Naive thymus-derived CD4-positive, alpha-beta T cell (primary cell): ENCODE data around the gene EPB41L4A. TPM values are rescaled to one million over a fixed set of nuclear protein-coding genes. Genes with fewer than 3 reads are reported as not detected.

Experiments used
- ATAC-seq: fragments of 150-1000 bp; cut with Tn5 transposase; 2 replicates; pipeline ENCODE4 v1.10.0; 2021; ENCODE audit warnings: mild to moderate bottlenecking, moderate library complexity
- CTCF ChIA-PET: fragments of 350-600 bp; sonication (Branson Sonifier 250); formaldehyde crosslinking; loops from one replicate; lab custom pipeline; 2021; ENCODE audit warnings: antibody characterized with exemption; lab: Charles Lee
- POLR2A ChIA-PET: fragments of 350-600 bp; sonication (Branson Sonifier 250); formaldehyde crosslinking; loops from one replicate; lab custom pipeline; 2021; ENCODE audit warnings: antibody characterized with exemption, inconsistent platforms; lab: Charles Lee
- DNase-seq, 9 donors: peaks; one replicate each; pipeline versions ENCODE4 v3.0.0 to v3.0.0-alpha.2; 2020 to 2022; ENCODE audit warnings: mixed read lengths in 1 of 9
- H3K27ac ChIP-seq: one replicate; pipeline ENCODE4 v1.7.0; 2013; ENCODE audit warnings: mild to moderate bottlenecking, low read depth, low read length, moderate library complexity
- H3K27me3 ChIP-seq, 2 donors: one replicate each; pipeline ENCODE4 v1.7.0; 2013; ENCODE audit warnings: low read length in 2 of 2, mild to moderate bottlenecking in 2 of 2, moderate library complexity in 2 of 2; ENCODE audit not compliant: control insufficient read depth in 2 of 2, insufficient read depth in 2 of 2
- H3K36me3 ChIP-seq, 3 experiments: 1 replicate in 2 of 3; 2 replicates in 1 of 3; pipeline ENCODE4 v1.7.0; 2013; ENCODE audit warnings: low read length in 3 of 3, mild to moderate bottlenecking in 3 of 3, moderate library complexity in 1 of 3; ENCODE audit not compliant: insufficient read depth in 3 of 3, control insufficient read depth in 2 of 3
- H3K4me1 ChIP-seq, 2 donors: one replicate each; pipeline ENCODE4 v1.7.0; 2013; ENCODE audit warnings: low read length in 2 of 2, mild to moderate bottlenecking in 2 of 2, moderate library complexity in 1 of 2; ENCODE audit not compliant: control insufficient read depth in 2 of 2, insufficient read depth in 2 of 2
- H3K4me3 ChIP-seq: 2 replicates; pipeline ENCODE4 v1.7.0; 2013; ENCODE audit warnings: mild to moderate bottlenecking, low read length
- H3K9me3 ChIP-seq, 3 experiments: 1 replicate in 2 of 3; 2 replicates in 1 of 3; pipeline ENCODE4 v1.7.0; 2013; ENCODE audit warnings: low read length in 3 of 3; ENCODE audit not compliant: control insufficient read depth in 2 of 3
- H3K27ac Mint-ChIP-seq, 9 donors: one replicate each; pipeline ENCODE4 v1.8.0; 2020 to 2022; ENCODE audit warnings: mixed read lengths in 9 of 9, mild to moderate bottlenecking in 8 of 9, moderate library complexity in 5 of 9, inconsistent platforms in 2 of 9
- H3K27me3 Mint-ChIP-seq, 5 donors: one replicate each; pipeline ENCODE4 v1.8.0; 2021 to 2022; ENCODE audit warnings: mixed read lengths in 5 of 5, mild to moderate bottlenecking in 1 of 5
- H3K36me3 Mint-ChIP-seq, 5 donors: one replicate each; pipeline ENCODE4 v1.8.0; 2020 to 2022; ENCODE audit warnings: mixed read lengths in 5 of 5, mild to moderate bottlenecking in 3 of 5, inconsistent platforms in 1 of 5
- H3K4me1 Mint-ChIP-seq, 7 donors: one replicate each; pipeline ENCODE4 v1.8.0; 2020 to 2022; ENCODE audit warnings: mixed read lengths in 7 of 7, mild to moderate bottlenecking in 3 of 7, inconsistent platforms in 1 of 7
- H3K4me3 Mint-ChIP-seq, 10 donors: one replicate each; pipeline ENCODE4 v1.8.0; 2020 to 2022; ENCODE audit warnings: mild to moderate bottlenecking in 10 of 10, mixed read lengths in 10 of 10, moderate library complexity in 6 of 10, inconsistent platforms in 2 of 10
- H3K9me3 Mint-ChIP-seq, 11 donors: one replicate each; pipeline ENCODE4 v1.8.0; 2020 to 2022; ENCODE audit warnings: mixed read lengths in 11 of 11, mild to moderate bottlenecking in 4 of 11, inconsistent platforms in 1 of 11, moderate library complexity in 1 of 11
- intact Hi-C, 2 donors: fragments of 100-400 bp; cut with micrococcal nuclease; formaldehyde crosslinking; loops; one replicate each; pipeline ENCODE4 v1.15.1; 2023
- polyA plus RNA-seq, 2 donors: library from polyadenylated mRNA; unstranded; fragments of 300-500 nt; fragmentation: Illumina TruSeq; gene quantifications; one replicate each; pipeline ENCODE4 v1.2.3, GENCODE V29; 2021
- total RNA-seq, 6 experiments: library from RNA in 5 of 6; stranded (reverse) in 5 of 6; gene quantifications; 1 replicate in 5 of 6; 2 replicates in 1 of 6; pipeline ENCODE4 v1.2.3 and lab custom pipeline; 2021 to 2026

Gene EPB41L4A
- total and polyA plus RNA-seq, 7 experiments from 2014 or later = 0.17 to 1.7 (median 0.96) TPM; not detected in 1

DNA sequence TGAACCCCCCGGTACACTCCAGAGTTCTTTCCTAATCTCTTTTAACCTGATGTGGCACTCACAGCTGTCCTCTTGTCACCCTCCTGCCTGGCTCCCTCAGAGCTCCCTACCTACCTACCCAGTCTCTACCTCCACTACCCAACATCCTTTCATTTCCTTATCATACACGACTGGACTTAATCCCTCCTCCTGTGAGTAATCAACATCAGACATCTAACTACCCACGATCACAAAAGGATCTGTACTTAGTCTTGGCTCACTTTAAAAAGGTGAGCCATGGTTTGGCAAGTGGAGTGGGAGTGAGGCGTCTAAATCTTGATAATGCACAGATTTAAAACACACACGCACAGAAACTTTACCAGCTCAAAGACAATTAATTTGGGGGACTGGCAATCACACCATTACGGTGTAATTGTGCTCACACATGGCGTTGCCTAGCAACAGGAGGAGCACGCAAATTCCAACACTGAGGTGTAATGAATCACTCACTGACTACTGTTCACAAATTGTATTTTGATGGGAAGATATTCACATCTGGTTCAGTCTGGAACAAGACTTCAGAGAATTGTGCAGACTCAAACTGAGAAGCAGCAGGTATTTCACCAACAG, 235.9 kb downstream of the EPB41L4A start:
- ChIA-PET CTCF (no interaction called here), POLR2A (no interaction called here)
- ATAC-seq (no peak), DNase-seq (no peak)
- Mint-ChIP-seq H3K27ac (no peak overlapping the region), H3K4me3 (no peak overlapping the region), H3K36me3 (no peaks in the 10 kb centered on the region), H3K27me3 (peaks cover 19 to 60% (median 34%) of the 10 kb centered on the region in 5 donors), H3K9me3 (no peaks in the 10 kb centered on the region), H3K4me1 (no peaks in the 10 kb centered on the region)
- Histone ChIP-seq H3K4me1 (no peaks in the 10 kb centered on the region), H3K36me3 (no peaks in the 10 kb centered on the region), H3K9me3 (no peaks in the 10 kb centered on the region), H3K27ac (no peak overlapping the region), H3K4me3 (no peak overlapping the region), H3K27me3 (no peaks in the 10 kb centered on the region)
- intact Hi-C loops = no loop called here

GRCh38 chr5:112179290-112179689, 239.8 kb downstream of the EPB41L4A start:
- Mint-ChIP-seq H3K4me1 (peaks cover 0 to 7% (median 2%) of the 10 kb centered on the region in 7 donors), H3K4me3 (no peak overlapping the region), H3K36me3 (no peaks in the 10 kb centered on the region), H3K27ac (no peak overlapping the region), H3K27me3 (peaks cover 19 to 51% (median 38%) of the 10 kb centered on the region in 5 donors), H3K9me3 (no peaks in the 10 kb centered on the region)
- peaks cover 0 to 3% of the 10 kb centered on the region in 2 donors for H3K4me1 ChIP-seq
- POLR2A ChIA-PET = no interaction called here
- no peak overlapping the region for H3K4me3 ChIP-seq
- no peaks in the 10 kb centered on the region for H3K36me3 ChIP-seq
- ATAC-seq = no peak
- no peaks in the 10 kb centered on the region for H3K9me3 ChIP-seq
- H3K27me3 ChIP-seq = no peaks in the 10 kb centered on the region
- CTCF ChIA-PET = no interaction called here
- H3K27ac ChIP-seq = no peak overlapping the region
- no peak for DNase-seq
- intact Hi-C loops = loop anchor here (5.0 to 10.0 kb wide), 2 partner anchors 376 to 1428 kb away; no protein-coding TSS in a partner anchor

DNA sequence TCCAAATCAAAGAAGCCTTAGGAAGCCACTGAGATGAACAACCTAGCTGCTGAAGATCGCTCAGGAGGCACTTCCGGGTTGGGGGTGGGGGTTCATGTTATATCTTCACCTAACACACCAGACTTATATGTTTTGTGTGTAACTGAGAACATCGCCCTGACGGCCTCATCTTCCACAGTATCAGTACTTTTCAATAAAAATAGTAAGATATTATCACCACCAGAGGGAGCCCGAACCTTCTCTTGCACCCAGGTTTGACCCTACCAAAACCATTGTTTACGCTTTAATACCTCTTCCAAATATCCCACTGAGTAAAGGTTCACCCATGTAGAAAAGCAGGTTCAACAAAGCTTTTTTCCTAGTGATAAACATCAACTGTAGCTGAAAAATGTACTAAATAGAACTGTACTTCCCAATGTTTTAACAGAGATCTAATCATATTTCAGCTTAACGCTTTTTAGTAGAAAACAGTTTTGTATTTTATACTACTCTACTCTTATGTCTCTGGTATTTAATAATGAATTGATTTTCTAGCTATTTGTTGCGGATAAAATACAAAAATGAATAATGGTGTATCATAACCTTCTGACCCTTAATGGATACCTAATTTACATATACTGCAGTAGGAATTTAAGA, 244.0 kb downstream of the EPB41L4A start:
- Histone ChIP-seq H3K9me3 (no peaks in the 10 kb centered on the region), H3K27ac (no peak overlapping the region), H3K4me1 (peaks cover 0 to 3% of the 10 kb centered on the region in 2 donors), H3K36me3 (no peaks in the 10 kb centered on the region), H3K27me3 (no peaks in the 10 kb centered on the region), H3K4me3 (no peak overlapping the region)
- H3K36me3 Mint-ChIP-seq = no peaks in the 10 kb centered on the region
- H3K27me3 Mint-ChIP-seq = peaks cover 8 to 27% (median 20%) of the 10 kb centered on the region in 5 donors
- H3K27ac Mint-ChIP-seq = no peak overlapping the region
- POLR2A ChIA-PET = no interaction called here
- DNase-seq (peak in 5 of 9 donors; percentile 19 to 33 (median 26)), ATAC-seq (peak; percentile 66)
- CTCF ChIA-PET = interaction anchor here (1.2 to 3.2 kb wide), 5 partner anchors 10 to 643 kb away, joined by 3 to 18 read pairs (median 5); no protein-coding TSS in a partner anchor
- peaks cover 0 to 7% (median 2%) of the 10 kb centered on the region in 7 donors for H3K4me1 Mint-ChIP-seq
- intact Hi-C loops = loop anchor here (1.0 to 10.0 kb wide), 6 partner anchors 11 to 1432 kb away; no protein-coding TSS in a partner anchor
- H3K9me3 Mint-ChIP-seq = no peaks in the 10 kb centered on the region
- no peak overlapping the region for H3K4me3 Mint-ChIP-seq

DNA sequence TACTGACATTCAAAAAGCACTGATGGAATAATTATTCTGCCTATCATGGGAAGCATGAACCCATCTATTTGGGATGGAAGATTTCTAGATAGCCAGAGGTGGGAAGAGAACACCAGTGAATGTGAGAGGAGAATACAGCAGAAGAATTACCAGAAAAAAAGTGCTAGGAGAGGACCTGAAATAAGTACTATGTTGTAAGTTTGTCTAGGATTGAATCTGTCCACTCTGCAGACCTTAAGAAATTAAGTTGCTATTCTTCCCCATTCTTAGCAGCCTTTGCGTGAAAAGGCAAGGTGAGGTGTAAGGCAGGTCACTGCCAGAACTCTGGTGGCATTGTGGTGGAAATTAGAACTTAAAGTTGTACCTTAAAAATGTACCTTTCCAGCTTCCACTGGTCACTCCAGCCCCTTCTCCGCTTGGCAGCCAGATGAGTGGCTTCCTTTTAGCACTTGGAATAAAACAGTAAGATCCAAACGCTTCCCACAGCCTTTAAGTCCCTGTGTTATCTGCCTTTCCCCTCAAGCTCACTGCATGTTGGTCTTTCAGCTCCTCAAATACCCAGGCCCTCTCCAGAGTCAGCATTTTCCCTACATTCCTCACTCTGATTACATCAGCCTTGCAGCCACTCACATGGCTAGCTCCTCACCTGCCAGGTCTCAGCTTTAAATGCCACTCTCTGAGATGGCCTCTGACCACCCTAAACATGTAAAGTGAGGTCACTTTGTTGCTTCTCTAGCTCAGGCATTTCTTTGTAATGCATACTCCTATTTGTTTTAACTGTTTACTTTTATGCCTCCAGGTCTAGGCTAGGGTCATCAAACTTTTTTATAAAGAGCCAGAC, 253.0 kb downstream of the EPB41L4A start:
- H3K27me3 ChIP-seq = no peaks in the 10 kb centered on the region
- Mint-ChIP-seq H3K4me1 (peaks cover 11 to 37% (median 25%) of the 10 kb centered on the region in 7 donors), H3K27me3 (no peaks in the 10 kb centered on the region), H3K9me3 (no peaks in the 10 kb centered on the region), H3K4me3 (no peak overlapping the region), H3K27ac (peak overlapping the region in 2 of 9 donors; percentile 2 to 5), H3K36me3 (peaks cover 16 to 35% (median 19%) of the 10 kb centered on the region in 5 donors)
- H3K4me1 ChIP-seq = peaks cover 10 to 16% of the 10 kb centered on the region in 2 donors
- H3K27ac ChIP-seq = no peak overlapping the region
- no peak for ATAC-seq
- DNase-seq = no peak
- peaks cover 8 to 40% (median 19%) of the 10 kb centered on the region in 3 experiments for H3K36me3 ChIP-seq
- CTCF ChIA-PET = interaction anchor here (0.7 to 1.4 kb wide), 2 partner anchors 9 to 1102 kb away, joined by 4 to 6 read pairs; no protein-coding TSS in a partner anchor
- no peak overlapping the region for H3K4me3 ChIP-seq
- H3K9me3 ChIP-seq = no peaks in the 10 kb centered on the region
- POLR2A ChIA-PET = no interaction called here
- intact Hi-C loops = loop anchor here in 1 of 2 donors (10.0 kb wide), 2 partner anchors 759 to 1169 kb away; partner anchors contain the start of gene REEP5

GRCh38 chr5:112165399-112165798, 253.7 kb downstream of the EPB41L4A start:
- CTCF ChIA-PET = interaction anchor here (1.4 kb wide), 1 partner anchor 10 kb away, joined by 6 read pairs; no protein-coding TSS in a partner anchor

GRCh38 chr5:112163435-112163834, 255.6 kb downstream of the EPB41L4A start:
- POLR2A ChIA-PET = no interaction called here
- no peaks in the 10 kb centered on the region for H3K27me3 Mint-ChIP-seq
- DNase-seq (no peak), ATAC-seq (no peak)
- peak overlapping the region in 1 of 10 donors; percentile 33 for H3K4me3 Mint-ChIP-seq
- peaks cover 16 to 28% (median 19%) of the 10 kb centered on the region in 5 donors for H3K36me3 Mint-ChIP-seq
- intact Hi-C loops = loop anchor here (5.0 to 10.0 kb wide), 6 partner anchors 611 to 1411 kb away; partner anchors contain the start of genes YTHDC2 (in 2 of the 2) and REEP5 (in 1 of the 2)
- CTCF ChIA-PET = interaction anchor here (3.1 kb wide), 1 partner anchor 12 kb away, joined by 18 read pairs; no protein-coding TSS in a partner anchor
- Histone ChIP-seq H3K4me3 (no peak overlapping the region), H3K4me1 (peaks cover 10 to 16% of the 10 kb centered on the region in 2 donors), H3K27me3 (no peaks in the 10 kb centered on the region), H3K9me3 (no peaks in the 10 kb centered on the region), H3K36me3 (peaks cover 8 to 40% (median 19%) of the 10 kb centered on the region in 3 experiments), H3K27ac (no peak overlapping the region)
- H3K9me3 Mint-ChIP-seq = peaks cover 0 to 2% (median 0%) of the 10 kb centered on the region in 11 donors
- peak overlapping the region in 4 of 9 donors; percentile 15 to 66 (median 42) for H3K27ac Mint-ChIP-seq
- peaks cover 18 to 44% (median 31%) of the 10 kb centered on the region in 7 donors for H3K4me1 Mint-ChIP-seq

More at GRCh38 chr5:112165399-112165798, 253.7 kb downstream of the EPB41L4A start:
- DNase-seq (no peak), ATAC-seq (no peak)
- Mint-ChIP-seq H3K27me3 (no peaks in the 10 kb centered on the region), H3K9me3 (peaks cover 0 to 2% (median 0%) of the 10 kb centered on the region in 11 donors), H3K4me3 (no peak overlapping the region), H3K4me1 (peaks cover 13 to 42% (median 28%) of the 10 kb centered on the region in 7 donors), H3K36me3 (peaks cover 16 to 35% (median 19%) of the 10 kb centered on the region in 5 donors), H3K27ac (peak overlapping the region in 1 of 9 donors; percentile 33)
- no peaks in the 10 kb centered on the region for H3K9me3 ChIP-seq
- POLR2A ChIA-PET = no interaction called here
- peaks cover 8 to 40% (median 19%) of the 10 kb centered on the region in 3 experiments for H3K36me3 ChIP-seq
- intact Hi-C loops = loop anchor here in 1 of 2 donors (10.0 kb wide), 2 partner anchors 759 to 1169 kb away; partner anchors contain the start of gene REEP5
- no peak overlapping the region for H3K4me3 ChIP-seq
- H3K4me1 ChIP-seq = peaks cover 10 to 16% of the 10 kb centered on the region in 2 donors
- H3K27ac ChIP-seq = no peak overlapping the region
- no peaks in the 10 kb centered on the region for H3K27me3 ChIP-seq
